Nephron progenitor cell (in vitro differentiated cells): ENCODE data around the gene EFHC2.

ENCODE experiments used
- DNase-seq: peaks from one replicate; pipeline ENCODE4 v3.0.0; 2021
- H3K27ac Mint-ChIP-seq: 2 replicates; pipeline ENCODE4 v1.8.0; 2021; ENCODE audit warnings: mild to moderate bottlenecking, moderate library complexity, mixed read lengths
- H3K27me3 Mint-ChIP-seq: 2 replicates; pipeline ENCODE4 v1.8.0; 2021; ENCODE audit warnings: mild to moderate bottlenecking, low read depth, mixed read lengths; ENCODE audit not compliant: poor library complexity
- H3K36me3 Mint-ChIP-seq: 2 replicates; pipeline ENCODE4 v1.8.0; 2021; ENCODE audit warnings: low read depth, mixed read lengths
- H3K4me1 Mint-ChIP-seq: 2 replicates; pipeline ENCODE4 v1.8.0; 2021; ENCODE audit warnings: mixed read lengths
- H3K4me3 Mint-ChIP-seq: 2 replicates; pipeline ENCODE4 v1.8.0; 2021; ENCODE audit warnings: mild to moderate bottlenecking, moderate library complexity, mixed read lengths
- H3K9me3 Mint-ChIP-seq: 2 replicates; pipeline ENCODE4 v1.8.0; 2021; ENCODE audit warnings: mild to moderate bottlenecking, moderate library complexity, mixed read lengths
- CTCF ChIP-seq: fragments of 200-600 bp; sonication (generic); IDR thresholded peaks from 2 replicates; pipeline ENCODE4 v1.5.0; 2021; ENCODE audit warnings: antibody characterized with exemption

The EFHC2 gene

GRCh38 chrX:44157283-44157682, 186.2 kb downstream of the EFHC2 start:
- H3K27me3 Mint-ChIP-seq: peaks cover 2% of the 10 kb centered on the region
- no peak overlapping the region for H3K27ac Mint-ChIP-seq
- no peak for DNase-seq
- TF ChIP-seq CTCF: no peak
- peaks cover 43% of the 10 kb centered on the region for H3K9me3 Mint-ChIP-seq
- H3K36me3 Mint-ChIP-seq: no peaks in the 10 kb centered on the region
- H3K4me3 Mint-ChIP-seq: no peak overlapping the region
- no peaks in the 10 kb centered on the region for H3K4me1 Mint-ChIP-seq

- Mint-ChIP-seq H3K36me3 (no peaks in the 10 kb centered on the region), H3K27me3 (peaks cover 2% of the 10 kb centered on the region), H3K4me3 (no peak overlapping the region), H3K27ac (no peak overlapping the region), H3K4me1 (no peaks in the 10 kb centered on the region), H3K9me3 (peaks cover 46% of the 10 kb centered on the region)
- no peak for TF ChIP-seq CTCF
- no peak for DNase-seq
Observed at GRCh38 chrX:44156726-44157125, 186.7 kb downstream of the EFHC2 start.

- H3K36me3 Mint-ChIP-seq: no peaks in the 10 kb centered on the region
- H3K27me3 Mint-ChIP-seq: peaks cover 2% of the 10 kb centered on the region
- no peak overlapping the region for H3K4me3 Mint-ChIP-seq
- H3K9me3 Mint-ChIP-seq: peaks cover 48% of the 10 kb centered on the region
- H3K4me1 Mint-ChIP-seq: no peaks in the 10 kb centered on the region
- no peak for TF ChIP-seq CTCF
- DNase-seq: no peak
- H3K27ac Mint-ChIP-seq: no peak overlapping the region
Observed at GRCh38 chrX:44155126-44155525, 188.3 kb downstream of the EFHC2 start.

- no peaks in the 10 kb centered on the region for H3K36me3 Mint-ChIP-seq
- peaks cover 33% of the 10 kb centered on the region for H3K9me3 Mint-ChIP-seq
- TF ChIP-seq CTCF: no peak
Observed at GRCh38 chrX:44152852-44153251, 190.6 kb downstream of the EFHC2 start.

GRCh38 chrX:44147130-44147529, 196.3 kb downstream of the EFHC2 start:
- no peak overlapping the region for H3K27ac Mint-ChIP-seq
- peaks cover 4% of the 10 kb centered on the region for H3K27me3 Mint-ChIP-seq
- no peaks in the 10 kb centered on the region for H3K36me3 Mint-ChIP-seq
- TF ChIP-seq CTCF: no peak
- H3K4me1 Mint-ChIP-seq: no peaks in the 10 kb centered on the region
- H3K9me3 Mint-ChIP-seq: peaks cover 27% of the 10 kb centered on the region
- H3K4me3 Mint-ChIP-seq: no peak overlapping the region
- DNase-seq: no peak

More at GRCh38 chrX:44152852-44153251, 190.6 kb downstream of the EFHC2 start:
- DNase-seq: no peak
- H3K27ac Mint-ChIP-seq: no peak overlapping the region
- H3K27me3 Mint-ChIP-seq: peaks cover 2% of the 10 kb centered on the region
- H3K4me1 Mint-ChIP-seq: no peaks in the 10 kb centered on the region
- H3K4me3 Mint-ChIP-seq: no peak overlapping the region

- Mint-ChIP-seq H3K4me3 (no peak overlapping the region), H3K9me3 (peaks cover 37% of the 10 kb centered on the region), H3K27ac (no peak overlapping the region), H3K36me3 (no peaks in the 10 kb centered on the region), H3K27me3 (peaks cover 4% of the 10 kb centered on the region), H3K4me1 (no peaks in the 10 kb centered on the region)
- DNase-seq: no peak
- no peak for TF ChIP-seq CTCF
Observed at GRCh38 chrX:44144177-44144945, 199.1 kb downstream of the EFHC2 start.
